ENCODE measurements around the gene FYCO1. TPM values are rescaled to one million over a fixed set of nuclear protein-coding genes. Genes with fewer than 3 reads are reported as not detected.
A peak's percentile ranks its signal among the peaks of the same experiment; 100 is the strongest.

The FYCO1 gene
- total RNA-seq, 4 donors from 2014 or later = 45.3 to 64.5 (median 53.7) TPM

DNA sequence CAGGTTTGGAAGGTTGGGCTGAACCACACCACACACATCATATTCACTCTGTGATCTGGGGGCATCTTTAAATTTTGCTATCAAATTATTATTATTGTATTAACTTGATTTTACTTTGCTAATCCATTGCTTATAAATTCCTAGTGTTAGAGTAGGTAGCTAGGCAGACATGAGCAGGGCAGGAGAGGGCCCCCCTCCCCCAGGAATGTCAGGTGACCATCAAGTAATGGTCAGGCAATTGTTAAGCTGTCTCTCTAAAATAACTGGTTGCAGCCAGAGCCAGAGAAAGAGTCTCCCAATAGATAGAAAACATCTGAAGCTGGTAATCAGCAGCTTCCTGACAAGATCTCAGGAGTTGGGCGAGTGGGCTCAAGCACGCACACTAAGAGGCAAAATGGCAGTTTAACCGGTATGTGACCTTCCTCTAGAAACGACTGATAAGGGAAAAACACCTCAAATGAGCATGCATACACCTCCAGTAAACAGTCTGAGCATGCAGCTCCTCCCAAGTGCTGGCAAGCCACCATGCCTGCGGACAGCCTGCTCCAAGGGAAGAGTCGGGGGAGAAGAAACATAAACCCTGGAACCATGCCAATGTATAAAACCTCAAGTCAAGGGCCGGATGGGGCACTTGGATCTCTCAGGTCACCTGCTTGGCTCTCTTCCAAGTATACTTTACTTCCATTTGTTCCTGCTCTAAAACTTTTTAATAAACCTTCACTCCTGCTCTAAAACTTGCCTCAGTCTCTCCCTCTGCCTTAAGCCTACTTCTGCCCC, 55.4 kb downstream of the FYCO1 start:
- TF ChIP-seq CTCF (IDR thresholded peaks at IDR 0.05) (no peak), EP300 (IDR thresholded peaks at IDR 0.05) (no peak), POLR2AphosphoS5 (IDR thresholded peaks at IDR 0.05) (no peak), POLR2A (IDR thresholded peaks at IDR 0.05) (no peak)
- peaks cover 5% of the 10 kb centered on the region for H3K4me1 ChIP-seq
- peaks cover 35% of the 10 kb centered on the region for H3K36me3 ChIP-seq
- H3K27ac ChIP-seq = no peak overlapping the region
- H3K27me3 ChIP-seq = no peaks in the 10 kb centered on the region
- H3K9me3 ChIP-seq = no peaks in the 10 kb centered on the region
- WGBS = 85% methylated on average over 7 of the region's 7 CpGs
- no peak for DNase-seq (ENCODE audit: low spot score in 2 of 2)
- H3K4me3 ChIP-seq = no peak overlapping the region

- Histone ChIP-seq H3K27ac (no peak overlapping the region), H3K36me3 (peaks cover 43% of the 10 kb centered on the region), H3K9me3 (no peaks in the 10 kb centered on the region), H3K27me3 (no peaks in the 10 kb centered on the region), H3K4me1 (peaks cover 5% of the 10 kb centered on the region), H3K4me3 (no peak overlapping the region)
- 40% methylated on average over 5 of the region's 5 CpGs for WGBS
- DNase-seq (ENCODE audit: low spot score in 2 of 2) = no peak
- TF ChIP-seq EP300 (IDR thresholded peaks at IDR 0.05) (no peak), POLR2AphosphoS5 (IDR thresholded peaks at IDR 0.05) (no peak), CTCF (IDR thresholded peaks at IDR 0.05) (no peak), POLR2A (IDR thresholded peaks at IDR 0.05) (no peak)
Measured at GRCh38 chr3:45939341-45939771, 56.3 kb downstream of the FYCO1 start.

DNA sequence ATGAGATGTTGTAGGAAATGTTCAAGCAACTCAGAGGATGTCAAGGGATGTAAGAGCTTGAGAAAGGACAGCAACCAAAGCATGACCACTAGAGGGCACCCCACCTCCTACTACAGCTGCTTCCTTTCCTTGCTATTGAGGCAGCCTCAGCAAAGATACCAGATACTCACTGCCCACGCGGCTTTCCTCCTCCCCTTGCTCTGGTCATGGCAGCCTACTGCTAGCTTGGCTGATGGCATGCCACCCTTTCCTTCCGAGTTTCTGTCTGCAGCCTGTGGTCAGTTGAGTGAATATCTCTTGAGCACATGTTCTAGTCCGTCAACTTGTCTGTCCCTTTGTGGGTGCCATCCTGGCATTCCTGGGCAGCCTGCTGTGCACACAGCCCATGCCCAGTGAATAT, 56.8 kb downstream of the FYCO1 start:
- H3K36me3 ChIP-seq = peaks cover 48% of the 10 kb centered on the region
- no peak overlapping the region for H3K4me3 ChIP-seq
- 20% methylated on average over 4 of the region's 4 CpGs for WGBS
- TF ChIP-seq EP300 (IDR thresholded peaks at IDR 0.05) (no peak), CTCF (IDR thresholded peaks at IDR 0.05) (peak; percentile 47 to 80), POLR2AphosphoS5 (IDR thresholded peaks at IDR 0.05) (no peak), POLR2A (IDR thresholded peaks at IDR 0.05) (no peak)
- no peaks in the 10 kb centered on the region for H3K9me3 ChIP-seq
- H3K4me1 ChIP-seq = peaks cover 5% of the 10 kb centered on the region
- peak; percentile 86 to 88 for DNase-seq (ENCODE audit: low spot score in 2 of 2)
- no peak overlapping the region for H3K27ac ChIP-seq
- no peaks in the 10 kb centered on the region for H3K27me3 ChIP-seq

DNA sequence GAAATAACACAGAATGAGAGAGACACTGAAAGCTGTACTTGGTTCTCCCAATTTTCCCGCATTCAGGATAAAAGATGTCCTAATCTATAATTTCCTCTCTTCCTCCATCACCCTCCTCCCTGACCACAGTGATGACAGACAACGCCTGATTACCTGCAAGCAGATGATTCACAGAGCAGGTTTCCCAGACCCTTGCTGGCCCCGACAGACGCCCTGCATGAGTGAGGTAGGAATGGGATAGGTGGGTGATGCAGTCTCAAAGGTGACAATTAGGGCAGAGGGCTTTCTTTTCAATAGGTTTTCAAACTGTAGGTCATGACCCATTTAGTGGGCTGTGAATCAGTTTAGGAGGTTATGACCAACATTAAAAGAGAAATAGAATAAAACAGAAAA, 57.6 kb downstream of the FYCO1 start:
- no peak overlapping the region for H3K4me3 ChIP-seq
- peaks cover 51% of the 10 kb centered on the region for H3K36me3 ChIP-seq
- no peaks in the 10 kb centered on the region for H3K9me3 ChIP-seq
- no peak overlapping the region for H3K27ac ChIP-seq
- H3K4me1 ChIP-seq = peaks cover 5% of the 10 kb centered on the region
- DNase-seq (ENCODE audit: low spot score in 2 of 2) = peak in 1 of 2 donors; percentile 23
- TF ChIP-seq EP300 (IDR thresholded peaks at IDR 0.05) (no peak), POLR2AphosphoS5 (IDR thresholded peaks at IDR 0.05) (no peak), POLR2A (IDR thresholded peaks at IDR 0.05) (no peak), CTCF (IDR thresholded peaks at IDR 0.05) (no peak)
- no peaks in the 10 kb centered on the region for H3K27me3 ChIP-seq
- WGBS = 96% methylated on average over 4 of the region's 4 CpGs

GRCh38 chr3:45937206-45938042, 58.2 kb downstream of the FYCO1 start:
- Histone ChIP-seq H3K4me3 (no peak overlapping the region), H3K36me3 (peaks cover 52% of the 10 kb centered on the region), H3K4me1 (peaks cover 5% of the 10 kb centered on the region), H3K27ac (no peak overlapping the region), H3K27me3 (no peaks in the 10 kb centered on the region), H3K9me3 (no peaks in the 10 kb centered on the region)
- TF ChIP-seq CTCF (IDR thresholded peaks at IDR 0.05) = no peak
- WGBS = 84% methylated on average over 8 of the region's 8 CpGs
- DNase-seq (ENCODE audit: low spot score in 2 of 2) = peak in 1 of 2 donors; percentile 53
